ENCODE measurements around the gene CLASP1.
"Not testable (repeated sequence)": the region's sequence is repeated elsewhere in the genome, so short reads cannot be mapped to it uniquely, and the experiment has no call there.

CLASP1 gene

DNA sequence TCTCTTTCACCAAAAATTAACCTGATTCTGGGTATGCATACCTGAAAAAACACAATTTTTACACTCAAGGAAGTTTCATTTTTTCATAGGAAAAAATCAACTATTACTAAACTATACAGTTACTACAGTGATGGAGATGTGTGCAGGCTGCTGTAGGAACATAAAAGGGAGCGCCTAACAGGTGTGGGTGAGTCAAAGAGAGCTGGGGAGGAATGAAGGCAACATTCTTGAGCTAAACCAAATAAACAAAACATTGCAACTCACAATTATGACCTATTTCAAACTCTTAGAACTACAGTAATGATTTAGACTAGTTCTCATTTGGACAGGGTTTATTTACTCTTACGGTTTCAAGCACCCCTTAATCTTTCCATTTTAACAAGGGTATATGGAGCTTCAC is 13.4 kb upstream of the CLASP1 start:
- DNase-seq (ENCODE audit: low spot score) = no peak

DNA sequence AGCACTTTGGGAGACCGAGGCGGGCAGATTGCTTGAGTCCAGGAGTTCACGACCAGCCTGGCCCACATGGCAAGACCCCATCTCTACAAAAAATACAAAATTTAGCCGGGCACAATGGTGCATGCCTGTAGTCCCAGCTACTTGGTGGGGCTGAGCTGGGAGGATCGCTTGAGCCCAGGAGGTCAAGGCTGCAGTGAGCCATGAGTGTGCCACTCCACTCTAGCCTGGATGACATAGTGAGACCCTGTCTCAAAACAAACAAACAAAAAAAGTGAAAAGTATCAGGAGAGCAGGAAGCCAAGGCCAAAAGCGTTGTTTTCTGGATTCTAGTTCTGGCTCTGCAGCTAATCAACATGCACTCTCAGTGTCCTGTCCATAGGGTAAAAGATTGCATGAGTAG is 10.7 kb upstream of the CLASP1 start:
- no peak for DNase-seq (ENCODE audit: low spot score)

DNA sequence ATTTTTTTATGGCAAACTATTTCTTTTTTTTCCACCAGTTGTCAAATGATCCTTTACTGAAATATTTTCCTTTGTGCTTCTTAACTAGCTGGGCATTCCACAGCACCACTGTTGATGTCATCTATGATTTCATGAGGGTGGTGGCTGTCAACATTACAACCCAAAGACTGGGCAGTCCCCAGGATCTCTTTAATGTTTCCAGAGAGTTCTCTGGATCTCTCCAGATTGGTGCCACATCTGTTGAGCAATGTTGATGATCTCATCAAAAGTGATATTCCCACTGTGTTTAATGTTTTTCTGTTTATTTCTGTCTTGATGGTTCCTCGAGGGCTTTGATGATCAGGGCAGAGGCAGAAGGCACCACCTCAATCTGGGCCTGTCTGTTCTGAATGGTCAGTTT is 9.1 kb upstream of the CLASP1 start:
- DNase-seq (ENCODE audit: low spot score) = not testable (repeated sequence)

DNA sequence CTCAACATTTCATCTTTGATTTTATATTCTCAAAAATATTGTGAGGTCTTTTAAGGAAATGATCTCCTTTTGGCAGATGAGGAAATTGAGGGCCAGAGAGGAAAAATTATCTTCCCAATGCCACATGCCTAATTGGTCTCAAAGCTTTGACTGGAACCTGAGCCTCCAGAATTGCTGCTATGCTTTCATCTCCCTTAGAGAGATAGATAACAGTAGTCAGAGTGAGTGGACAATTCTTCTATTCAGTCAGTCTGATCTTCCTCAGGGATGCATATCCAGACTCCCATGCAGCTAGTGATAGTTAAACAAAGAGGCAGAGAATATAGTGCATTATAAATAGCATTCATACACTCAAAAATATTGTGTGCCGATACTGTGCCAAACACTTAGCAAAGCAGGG is 3.8 kb upstream of the CLASP1 start:
- no peak for DNase-seq (ENCODE audit: low spot score)

DNA sequence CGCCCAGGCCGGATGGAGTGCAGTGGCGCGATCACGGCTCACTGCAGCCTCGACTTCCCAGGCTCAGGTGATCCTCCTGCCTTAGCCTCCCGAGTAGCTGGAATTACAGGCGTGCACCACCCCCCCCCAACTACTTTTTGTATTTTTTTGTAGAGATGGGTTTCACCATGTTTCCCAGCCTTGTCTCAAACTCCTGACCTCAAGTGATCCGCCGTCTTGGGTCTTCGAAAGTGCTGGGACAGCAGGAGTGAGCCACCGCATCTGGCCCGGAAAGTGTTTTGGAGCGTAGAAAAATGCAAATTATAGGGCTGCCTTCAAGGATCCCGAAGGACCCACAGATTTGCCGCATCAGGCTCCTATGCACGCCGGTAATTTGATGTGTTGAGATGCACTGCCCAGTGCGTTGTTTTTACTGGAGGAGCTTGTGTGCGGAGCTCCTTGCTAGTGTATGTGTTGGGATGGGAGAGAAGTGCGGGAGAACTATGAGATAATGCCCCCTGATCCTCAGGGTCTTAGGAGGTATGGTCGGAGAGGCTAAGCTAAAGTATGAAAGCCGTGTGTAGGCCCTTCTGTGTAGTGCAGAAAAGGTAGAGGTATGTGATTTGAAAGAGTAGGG is 1.2 kb upstream of the CLASP1 start:
- DNase-seq (ENCODE audit: low spot score) = no peak

DNA sequence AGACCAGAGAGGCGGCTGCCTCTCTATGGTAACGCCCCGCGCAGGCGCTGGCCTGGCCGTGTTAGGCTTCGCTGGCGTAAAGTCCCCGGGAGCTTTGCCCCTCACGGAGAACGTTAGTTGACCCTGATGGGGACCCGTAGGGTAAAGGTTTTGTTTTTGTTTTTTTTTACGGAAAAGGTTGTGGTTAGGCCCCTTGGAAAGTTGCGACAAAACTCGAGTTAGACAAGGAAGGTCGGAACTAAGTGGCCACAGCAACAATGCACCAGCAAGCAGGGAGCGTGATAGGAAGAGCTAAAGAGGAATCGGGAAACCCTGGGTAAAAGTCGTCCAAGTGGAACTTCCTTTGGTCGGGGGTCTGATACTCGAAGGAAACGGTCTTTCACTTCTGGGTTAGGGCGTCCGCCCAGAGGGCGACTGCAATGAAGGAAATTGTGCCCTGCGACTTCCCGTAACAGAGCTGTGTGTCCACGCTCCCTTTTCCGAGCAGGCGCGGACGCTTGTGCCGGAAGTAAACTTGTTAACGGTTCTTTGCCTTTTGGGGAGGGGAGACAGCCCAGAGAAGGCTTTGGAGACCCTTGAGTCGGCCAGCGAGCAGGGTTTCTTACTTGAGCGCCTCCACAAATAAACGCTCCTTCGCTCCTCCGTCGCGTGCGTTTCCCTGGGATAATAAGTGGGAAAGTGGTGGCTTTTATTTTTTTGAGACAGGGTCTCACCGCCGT is 493 bp upstream of the CLASP1 start:
- DNase-seq (ENCODE audit: low spot score) = peak; percentile 98

DNA sequence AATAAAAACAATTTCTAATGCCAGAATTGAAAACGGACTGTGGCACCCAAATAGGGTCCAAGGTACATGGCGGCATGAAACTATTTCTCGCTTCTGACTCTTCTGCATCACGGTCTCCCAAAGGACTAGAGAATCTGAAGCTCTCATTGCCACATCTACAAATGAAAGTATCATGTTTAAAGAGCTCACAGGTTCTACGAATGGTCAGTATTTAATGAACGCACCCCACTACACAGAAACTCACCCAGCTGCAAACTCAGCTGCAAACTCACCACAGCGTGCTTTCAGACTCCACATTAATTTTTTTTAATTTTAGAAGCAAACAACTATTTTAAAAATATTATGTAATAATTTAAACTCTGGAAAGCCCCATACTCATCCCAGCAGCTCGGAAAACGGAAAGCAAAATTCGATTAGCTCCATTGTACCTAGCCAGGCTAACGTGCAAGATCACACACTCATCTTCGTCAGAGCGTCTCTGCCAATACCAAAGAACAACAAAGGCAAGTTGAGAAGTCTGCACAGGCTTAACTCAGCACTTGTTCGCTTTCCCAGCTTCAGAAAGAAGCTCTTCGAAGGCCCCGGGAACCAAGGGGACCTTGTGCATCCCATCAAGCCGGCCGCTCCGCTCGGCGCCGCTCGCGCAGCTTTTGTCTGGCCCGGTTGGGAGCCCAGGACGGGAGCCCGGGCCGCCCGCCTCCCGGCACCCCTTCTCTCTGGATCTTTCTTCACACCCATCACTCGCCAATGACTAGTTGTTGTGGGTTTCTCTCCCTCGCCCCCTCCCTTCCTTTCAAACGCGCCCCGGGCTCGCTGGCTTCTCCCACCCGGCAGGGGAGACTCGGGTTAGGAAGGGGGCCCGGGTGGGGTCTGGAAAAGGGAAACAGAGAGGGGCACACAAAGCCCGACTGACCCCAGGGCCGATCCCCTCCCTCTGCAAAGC is 785 bp downstream of the CLASP1 start:
- peak; percentile 58 for DNase-seq (ENCODE audit: low spot score)

DNA sequence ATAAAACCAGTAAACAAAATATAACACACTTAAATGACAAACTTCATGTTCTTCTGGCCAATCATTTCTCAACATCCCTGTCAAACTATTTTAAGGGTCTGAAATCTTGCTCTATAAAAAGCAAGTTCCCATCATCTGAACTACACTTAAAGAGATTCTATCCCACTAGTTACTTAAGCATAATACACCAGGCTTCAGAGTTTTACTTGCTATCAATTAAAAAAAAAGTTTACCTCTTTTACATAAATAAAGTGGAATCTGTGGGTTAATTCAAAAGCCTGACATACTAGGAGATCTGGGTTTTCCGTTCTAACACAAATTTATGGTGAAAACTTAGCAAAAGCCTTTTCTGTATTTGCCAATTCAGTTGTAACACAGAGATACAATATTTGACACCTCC is 1.9 kb downstream of the CLASP1 start:
- no peak for DNase-seq (ENCODE audit: low spot score)

DNA sequence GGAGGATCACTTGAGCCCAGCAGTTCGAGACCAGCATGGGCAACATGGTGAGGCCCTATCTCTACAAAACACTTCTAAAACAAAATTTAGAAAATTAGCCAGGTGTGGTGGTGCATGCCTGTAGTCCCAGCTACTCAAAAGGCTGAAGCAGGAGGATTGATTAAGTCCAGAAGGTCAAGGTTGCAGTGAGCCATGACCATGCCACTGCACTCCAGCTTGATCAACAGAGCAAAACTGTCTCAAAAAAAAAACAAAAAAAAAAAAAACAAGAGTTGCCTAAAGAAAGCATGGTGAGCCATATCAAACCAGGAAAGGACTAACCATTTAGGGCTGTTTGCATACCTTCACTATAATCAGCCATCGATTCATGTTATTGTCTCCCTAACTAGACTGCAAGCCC is 4.5 kb downstream of the CLASP1 start:
- DNase-seq (ENCODE audit: low spot score) = no peak

DNA sequence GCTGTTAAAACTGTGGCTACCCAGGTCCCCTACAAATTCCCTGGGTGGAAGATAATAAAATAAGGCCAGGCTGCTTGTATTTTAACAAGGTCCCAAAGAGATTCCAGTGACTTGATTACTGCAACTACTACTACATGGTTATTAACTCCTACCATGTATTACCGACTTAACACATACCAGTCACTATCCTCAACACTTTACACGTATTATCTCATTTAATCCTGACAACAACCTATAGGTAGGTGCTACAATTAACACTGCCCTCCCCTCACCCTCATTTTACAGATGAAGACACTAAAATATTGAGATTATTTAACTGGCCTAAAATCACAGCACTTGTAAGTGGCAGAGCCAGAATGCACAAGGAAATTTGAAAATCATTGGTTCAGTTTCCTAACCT is 5.4 kb downstream of the CLASP1 start:
- no peak for DNase-seq (ENCODE audit: low spot score)

DNA sequence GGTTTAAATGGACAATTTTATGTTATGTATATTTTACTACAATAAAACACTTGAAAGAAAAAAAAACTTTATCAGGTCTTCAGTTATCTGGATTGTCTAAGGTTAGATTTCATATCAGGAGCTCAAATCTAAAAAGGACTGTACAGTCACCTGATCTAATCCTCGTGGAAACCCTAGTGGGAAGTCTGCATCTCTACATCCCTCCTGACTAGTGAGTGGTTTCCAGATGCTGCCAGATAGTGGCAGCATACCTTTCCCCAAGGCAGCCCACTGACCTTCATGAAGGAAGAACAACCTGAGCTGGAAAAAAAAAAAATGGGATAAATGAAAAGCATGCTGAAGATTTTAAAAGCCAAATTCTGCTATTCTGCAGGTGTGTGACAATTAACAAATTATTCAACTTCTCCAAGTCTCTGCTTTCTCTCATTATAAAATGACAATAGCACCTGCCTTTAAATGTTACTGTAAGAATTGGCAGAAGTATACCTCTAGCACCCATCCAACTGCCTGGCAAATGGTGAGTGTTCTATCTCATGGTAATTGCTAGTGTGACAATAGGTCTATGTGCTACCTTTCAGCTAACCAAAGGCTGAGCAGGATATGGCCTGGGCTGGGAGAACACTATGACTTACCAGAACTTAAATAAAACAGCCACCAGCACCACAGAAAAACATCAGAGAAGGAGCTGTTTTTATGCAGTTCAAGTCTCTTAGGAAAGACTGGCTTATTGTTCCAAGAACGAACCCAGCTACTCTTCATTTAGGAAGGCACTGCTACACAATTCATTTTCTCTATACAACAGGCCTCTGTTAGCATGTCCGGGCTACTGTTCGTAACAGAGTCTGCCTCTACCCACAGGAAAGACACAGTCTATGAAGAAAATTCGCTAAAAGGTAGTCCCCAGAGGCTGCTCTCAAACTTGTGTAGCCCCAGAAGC is 8.6 kb downstream of the CLASP1 start:
- no peak for DNase-seq (ENCODE audit: low spot score)

DNA sequence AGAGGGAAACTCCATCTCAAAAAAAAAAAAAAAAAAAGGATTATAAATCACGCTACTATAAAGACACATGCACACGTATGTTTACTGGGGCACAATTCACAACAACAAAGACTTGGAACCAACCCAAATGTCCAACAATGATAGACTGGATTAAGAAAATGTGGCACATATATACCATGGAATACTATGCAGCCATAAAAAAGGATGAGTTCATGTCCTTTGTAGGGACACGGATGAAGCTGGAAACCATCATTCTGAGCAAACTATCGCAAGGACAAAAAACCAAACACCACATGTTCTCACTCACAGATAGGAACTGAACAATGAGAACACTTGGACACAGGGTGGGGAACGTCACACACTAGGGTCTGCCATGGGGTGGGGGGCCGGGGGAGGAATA is 9.4 kb downstream of the CLASP1 start:
- DNase-seq (ENCODE audit: low spot score) = not testable (repeated sequence)

DNA sequence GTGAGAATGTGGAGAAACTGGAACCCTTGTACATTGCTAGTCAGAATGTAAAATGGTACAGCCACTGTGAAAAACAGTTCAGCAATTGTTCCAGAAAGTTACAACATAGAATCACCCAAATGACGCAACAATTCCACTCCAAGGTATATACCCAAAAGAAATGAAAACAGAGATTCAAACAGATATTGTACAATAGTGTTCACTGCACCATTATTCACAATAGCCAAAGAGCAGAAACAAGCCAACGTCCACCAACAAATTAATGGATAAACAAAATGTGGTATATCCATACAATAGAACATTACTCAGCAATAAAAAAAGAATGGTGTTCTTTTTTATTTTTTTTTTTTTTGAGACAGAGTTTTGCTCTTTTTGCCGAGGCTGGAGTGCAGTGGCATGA is 10.9 kb downstream of the CLASP1 start:
- no peak for DNase-seq (ENCODE audit: low spot score)

DNA sequence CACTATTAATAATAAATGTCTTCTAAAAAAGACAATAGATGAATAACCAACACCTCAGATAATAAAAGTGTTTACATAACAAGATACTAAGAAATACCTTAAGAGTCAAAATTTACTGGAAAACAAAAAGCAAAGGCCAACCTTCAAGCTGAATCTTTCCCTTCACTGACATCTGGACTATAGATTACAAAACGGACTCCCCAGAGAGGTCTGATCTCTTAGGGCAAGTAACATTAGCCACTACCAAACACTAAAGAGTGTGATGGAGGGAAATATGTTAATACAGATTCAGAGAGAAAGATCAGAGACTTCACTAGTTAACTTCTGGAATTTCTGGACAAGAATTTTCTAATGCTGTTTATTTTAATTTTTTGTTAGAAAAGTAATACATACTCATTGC is 13.9 kb downstream of the CLASP1 start:
- DNase-seq (ENCODE audit: low spot score) = no peak

DNA sequence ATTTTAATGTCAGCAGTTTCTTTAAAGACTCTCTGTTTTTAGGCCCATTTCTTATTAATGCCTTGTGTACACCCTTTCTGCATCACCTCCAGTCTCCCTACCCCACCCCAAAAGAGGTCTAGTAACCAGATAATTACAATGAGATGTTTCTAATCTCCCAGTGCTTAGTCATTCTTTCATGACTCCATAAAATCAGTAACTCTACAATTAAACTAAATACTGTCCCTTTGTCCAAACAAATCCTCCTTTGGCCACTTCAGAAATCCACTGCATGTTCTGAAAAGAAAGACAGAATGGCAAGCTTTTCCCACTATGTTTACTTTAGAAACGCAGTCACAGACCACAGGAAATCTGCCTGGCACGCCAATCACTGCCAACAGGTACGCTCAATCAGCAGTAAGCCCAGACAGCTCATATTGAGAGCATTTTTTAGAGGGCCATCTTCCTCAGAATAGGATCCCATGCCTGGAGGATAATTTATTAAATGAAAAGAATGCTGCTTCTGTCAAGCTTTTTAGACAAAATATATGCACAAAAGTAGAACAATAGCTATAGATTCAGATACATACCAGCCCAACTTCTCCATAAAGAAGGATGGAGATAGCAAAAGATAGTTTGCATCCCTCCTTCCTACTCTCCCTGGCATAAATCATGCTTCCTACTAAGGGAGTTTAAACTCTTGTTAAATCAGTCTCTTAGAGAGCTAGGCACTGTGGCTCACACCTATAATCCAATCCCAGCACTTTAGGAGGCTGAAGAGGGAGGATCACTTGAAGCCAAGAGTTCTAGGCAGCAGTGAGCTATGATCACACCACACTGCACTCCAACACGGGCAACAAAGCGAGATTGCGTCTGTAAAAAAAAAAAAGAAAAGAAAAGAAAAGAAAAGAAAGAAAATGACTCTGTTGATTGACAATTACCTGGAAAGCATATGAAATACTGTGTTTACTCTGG is 14.6 kb downstream of the CLASP1 start:
- peak; percentile 86 for DNase-seq (ENCODE audit: low spot score)

DNA sequence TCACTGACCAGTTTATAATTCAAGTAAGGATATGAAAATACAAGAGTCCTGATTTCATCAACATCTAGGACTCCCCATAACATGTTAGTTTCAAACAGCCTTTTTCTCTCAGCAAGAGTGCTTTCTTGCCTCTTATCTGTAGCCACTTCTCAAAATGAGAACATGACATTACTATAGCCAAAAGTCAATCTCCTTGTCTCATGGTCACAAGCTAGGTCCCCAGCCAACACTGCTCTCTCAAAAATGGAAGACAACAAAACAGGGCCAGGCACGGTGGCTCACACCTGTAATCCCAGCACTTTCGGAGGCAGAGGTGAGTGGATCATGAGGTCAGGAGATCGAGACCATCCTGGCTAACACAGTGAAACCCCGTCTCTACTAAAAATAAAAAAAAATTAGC is 15.8 kb downstream of the CLASP1 start:
- DNase-seq (ENCODE audit: low spot score) = no peak

DNA sequence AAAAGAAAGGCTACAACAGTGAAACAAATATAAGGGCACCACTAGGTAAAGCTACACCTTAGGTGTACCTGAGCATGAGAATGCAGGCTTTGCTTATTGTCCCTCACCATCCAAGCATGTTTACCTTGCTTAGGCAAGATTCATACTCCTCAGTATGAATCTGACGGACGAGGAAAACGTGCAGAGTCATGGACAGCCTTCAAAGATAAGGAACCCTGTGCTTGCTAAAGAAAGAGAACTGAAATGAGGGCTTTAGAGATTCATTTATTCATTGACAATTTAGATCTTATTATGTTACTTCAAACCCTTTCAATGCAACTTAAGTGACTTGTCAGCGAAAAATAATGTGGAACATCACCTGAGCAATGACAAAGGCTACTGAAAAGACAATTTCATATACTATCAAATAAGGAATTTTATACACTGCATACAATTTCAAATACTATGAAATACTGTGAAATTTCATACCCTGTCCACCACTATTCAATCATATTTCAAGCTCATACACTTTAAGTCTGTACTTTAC is 21.7 kb downstream of the CLASP1 start:
- DNase-seq (ENCODE audit: low spot score) = no peak

DNA sequence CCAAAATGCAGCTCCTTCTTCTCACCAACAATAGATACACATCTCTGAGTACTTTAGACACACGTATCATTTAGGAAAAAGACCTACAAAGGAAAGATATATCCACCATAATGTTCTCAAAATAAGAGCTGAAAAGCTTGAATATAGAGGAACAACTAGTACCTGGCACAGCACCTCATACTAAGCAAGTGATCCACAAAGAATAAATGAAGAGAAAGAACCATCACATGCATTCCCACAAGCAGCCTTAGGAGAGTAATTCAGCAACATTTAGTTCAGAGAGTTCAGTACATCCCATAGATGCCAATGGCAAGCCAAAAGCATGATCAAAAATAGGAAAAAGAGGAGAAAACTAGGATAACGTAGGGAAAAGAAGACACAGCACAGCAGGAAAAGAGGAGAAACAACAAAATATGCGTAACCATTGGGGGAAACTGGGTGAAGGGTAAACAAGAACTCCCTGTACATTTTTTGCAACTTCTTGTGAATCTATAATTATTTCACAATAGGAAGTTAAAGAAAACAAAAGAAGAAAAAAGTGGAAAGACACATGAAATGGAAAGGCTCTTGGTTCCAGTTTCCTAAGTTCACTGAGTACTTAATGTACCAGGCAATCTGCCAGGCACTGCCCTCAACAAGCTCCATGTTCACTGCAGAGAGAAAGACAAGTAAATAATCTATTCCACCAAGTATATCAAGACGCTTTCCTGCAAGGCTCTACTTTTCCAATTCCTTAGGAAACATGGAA is 22.3 kb downstream of the CLASP1 start:
- no peak for DNase-seq (ENCODE audit: low spot score)

DNA sequence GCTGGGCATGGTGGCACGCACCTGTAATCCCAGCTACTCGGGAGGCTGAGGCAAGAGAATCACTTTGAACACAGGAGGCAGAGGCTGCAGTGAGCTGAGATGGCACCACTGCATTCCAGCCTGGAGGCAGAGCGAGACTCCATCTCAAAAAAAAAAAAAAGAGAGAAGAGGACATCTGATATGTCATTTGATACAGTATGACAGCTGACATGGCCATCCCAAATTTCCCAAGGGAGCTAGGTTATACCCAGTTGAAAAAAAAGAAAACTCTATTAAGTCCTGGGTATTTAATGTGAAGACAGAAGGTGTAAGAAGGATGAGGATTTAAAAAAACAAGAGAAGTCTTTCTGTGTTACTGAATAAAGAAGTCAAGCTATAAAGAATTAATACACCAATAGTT is 23.3 kb downstream of the CLASP1 start:
- DNase-seq (ENCODE audit: low spot score) = no peak

All from SW480 (cell line).